GM18502 (cell line): ENCODE measurements around the gene PSIP1.
A peak's percentile ranks its signal among the peaks of the same experiment; 100 is the strongest.
"Not testable (repeated sequence)": the region's sequence is repeated elsewhere in the genome, so short reads cannot be mapped to it uniquely, and the experiment has no call there.

ENCODE experiments used
- ATAC-seq: cut with Tn5 transposase; IDR thresholded peaks from one replicate; pipeline ENCODE4 v1.9.1; 2021; ENCODE audit warnings: mild to moderate bottlenecking; ENCODE audit not compliant: unreplicated experiment, poor library complexity

Gene PSIP1

GRCh38 chr9:15442264-15442663 is 68.5 kb downstream of the PSIP1 start:
- ATAC-seq, result not testable (repeated sequence)

- ATAC-seq, result not testable (repeated sequence)
These were observed 68.9 kb downstream of the PSIP1 start for GRCh38 chr9:15441841-15442240.

- no peak for ATAC-seq
These were observed 71.9 kb downstream of the PSIP1 start for GRCh38 chr9:15438891-15439290.

DNA sequence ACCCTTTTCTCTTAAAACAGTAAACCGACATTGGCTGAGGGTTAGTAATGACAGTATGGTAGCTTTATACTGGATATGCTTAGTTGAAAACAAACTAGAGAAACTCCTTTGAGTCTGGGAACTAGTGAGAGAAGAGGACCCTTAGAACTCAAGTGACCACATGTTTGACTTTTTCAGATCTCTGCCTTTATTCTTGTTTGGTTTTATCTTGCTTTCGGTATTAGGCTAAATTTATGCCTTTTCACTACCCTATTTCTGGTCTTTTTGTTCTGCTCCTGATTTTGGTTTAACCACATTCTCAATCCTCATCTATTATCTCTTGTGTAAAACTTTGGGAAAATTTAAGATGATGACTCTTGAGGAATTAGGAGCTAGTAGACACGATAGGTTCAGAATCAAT is 77.1 kb downstream of the PSIP1 start:
- peak; percentile 76 for ATAC-seq

DNA sequence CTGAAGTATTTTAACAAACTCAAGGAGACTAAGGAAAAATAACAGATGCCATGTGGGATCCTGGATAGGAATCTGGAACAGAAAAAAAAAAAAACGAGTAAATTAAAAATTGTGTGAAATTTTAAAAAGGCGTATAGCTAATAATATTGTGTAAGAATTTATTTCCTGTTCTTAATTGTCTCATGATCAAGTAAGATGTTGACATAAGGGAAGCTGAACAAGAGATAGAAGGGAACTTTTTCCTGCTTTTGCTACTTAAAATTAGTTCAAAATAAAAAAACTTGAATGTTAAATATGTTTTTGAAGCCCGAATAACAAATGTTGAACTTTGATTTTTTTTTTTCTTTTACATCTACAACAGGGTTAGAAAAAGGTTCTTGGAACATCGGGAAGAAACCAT is 77.6 kb downstream of the PSIP1 start:
- ATAC-seq, result no peak

GRCh38 chr9:15430920-15431844 is 79.6 kb downstream of the PSIP1 start:
- no peak for ATAC-seq

DNA sequence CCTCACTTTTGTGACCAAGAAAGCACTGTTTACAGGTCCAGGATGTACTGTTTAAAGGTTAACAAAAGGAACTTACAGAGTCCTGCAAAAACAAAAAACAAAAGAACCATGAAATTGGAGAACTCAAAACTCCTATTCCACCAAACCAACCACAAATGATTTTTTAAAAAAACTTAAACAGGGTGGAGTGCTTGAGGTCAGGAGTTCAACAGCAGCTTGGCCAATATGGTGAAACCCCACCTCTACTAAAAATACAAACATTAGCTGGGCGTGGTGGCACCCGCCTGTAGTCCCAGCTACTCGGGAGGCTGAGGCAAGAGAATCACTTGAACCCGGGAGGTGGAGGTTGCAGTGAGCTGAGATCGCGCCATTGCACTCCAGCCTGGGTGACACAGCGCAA is 83.1 kb downstream of the PSIP1 start:
- ATAC-seq, result not testable (repeated sequence)

- ATAC-seq, result peak; percentile 51
These were observed 84.8 kb downstream of the PSIP1 start for GRCh38 chr9:15426019-15426418.

- no peak for ATAC-seq
These were observed 87.4 kb downstream of the PSIP1 start for GRCh38 chr9:15423231-15423985.

GRCh38 chr9:15422372-15423230 is 88.2 kb downstream of the PSIP1 start, which contains the start of gene SNAPC3:
Gene SNAPC3 (plus strand): TSS chr9:15422876. CDS start chr9:15422880, 4 bp downstream.
- ATAC-seq, result peak; percentile 94

DNA sequence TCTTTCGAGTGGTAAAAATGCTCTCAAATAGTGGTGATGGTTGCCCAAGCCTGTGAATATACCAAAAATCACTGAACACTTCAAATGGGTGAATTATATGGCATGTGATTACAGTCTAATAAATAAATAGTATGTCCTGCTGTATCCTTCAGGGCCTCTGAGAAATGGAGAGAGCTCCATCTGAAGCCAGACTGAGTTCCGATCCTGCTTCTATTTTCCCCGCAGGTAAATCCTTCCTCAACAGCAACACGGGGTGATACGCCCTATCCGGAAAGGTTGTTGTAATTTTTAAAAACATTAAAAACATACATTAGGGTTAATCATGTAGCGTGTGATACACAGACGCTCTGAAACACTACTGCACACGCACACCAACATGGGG is 88.8 kb downstream of the PSIP1 start:
- no peak for ATAC-seq

DNA sequence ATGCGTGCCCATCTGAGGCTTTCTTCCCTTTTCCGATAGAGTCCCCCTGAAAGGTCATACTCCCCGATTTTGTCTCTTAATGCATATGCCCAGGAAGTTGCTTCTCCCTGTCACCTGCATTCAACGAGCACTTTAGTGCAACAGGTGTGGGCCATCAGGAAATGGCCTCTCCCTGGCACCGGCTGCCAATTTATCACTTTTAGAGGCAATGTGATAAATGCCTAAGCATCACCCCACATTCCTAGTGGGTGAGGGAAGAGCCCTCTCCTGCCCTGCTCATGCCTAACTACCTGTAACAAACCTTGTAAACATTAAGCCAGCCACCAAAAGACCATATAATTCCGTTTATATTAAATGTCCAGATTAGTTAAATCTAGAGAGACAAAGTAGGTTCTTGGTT is 89.2 kb downstream of the PSIP1 start:
- ATAC-seq, result no peak

- no peak for ATAC-seq
These were observed 90.0 kb downstream of the PSIP1 start for GRCh38 chr9:15420796-15421195.

DNA sequence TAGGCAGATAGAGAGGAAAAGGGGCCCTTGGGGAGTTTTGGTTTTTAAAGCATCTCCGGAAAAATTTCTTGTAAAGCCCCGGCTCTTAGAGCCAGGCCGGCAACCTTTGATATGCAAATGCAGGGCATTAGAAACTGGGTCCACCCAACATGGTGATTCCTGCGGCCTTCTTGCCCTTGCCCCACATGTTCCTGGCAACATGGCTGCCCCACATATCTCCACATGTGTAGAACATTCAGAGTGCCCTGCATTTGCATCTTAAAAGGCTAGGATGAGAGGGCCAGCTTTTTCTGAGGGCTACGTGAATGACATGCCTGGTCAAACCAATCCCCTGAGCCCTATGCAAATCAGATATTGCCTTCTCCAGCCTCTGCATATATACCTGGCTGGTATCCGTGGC is 93.1 kb downstream of the PSIP1 start:
- ATAC-seq, result no peak

DNA sequence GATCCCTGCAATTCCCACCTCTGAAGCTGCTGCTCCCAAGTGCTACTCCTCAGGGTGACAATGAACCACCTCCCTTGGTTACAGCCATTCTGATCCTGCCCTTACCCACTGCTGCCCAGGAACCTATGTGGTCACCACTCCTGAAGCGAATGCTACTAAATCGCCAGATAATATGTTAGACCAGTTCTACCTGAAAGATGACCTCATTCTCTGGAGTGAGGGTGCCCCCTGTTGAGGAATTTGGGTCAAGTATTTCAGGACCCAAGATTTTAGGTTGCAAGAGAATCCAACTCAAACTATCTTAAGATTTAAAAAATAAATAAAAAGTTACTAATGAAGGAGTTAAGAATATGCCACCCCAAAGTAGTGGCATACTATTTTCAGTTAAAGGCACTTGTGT is 93.9 kb downstream of the PSIP1 start:
- ATAC-seq, result peak; percentile 59
